A549 (cell line): ENCODE data around the gene ATG5. TPM values are rescaled to one million over a fixed set of nuclear protein-coding genes. Genes with fewer than 3 reads are reported as not detected.

ENCODE experiments used
- ATAC-seq, 2 experiments: fragments of 200-7000 bp in 1 of 2; fragments of >200 bp in 1 of 2; cut with Nextera tagmentation in 1 of 2; cut with Tn5 transposase in 1 of 2; 3 replicates each; pipeline versions ENCODE4 v1.8.0 to v1.9.1; 2018 to 2020; ENCODE audit warnings: mild to moderate bottlenecking in 1 of 2, moderate library complexity in 1 of 2
- CTCF ChIA-PET: fragments of 300-600 bp; sonication (Branson Sonifier 250); formaldehyde crosslinking; extraction: SDS; loops from one replicate; lab custom pipeline; 2021; ENCODE audit warnings: antibody characterized with exemption, inconsistent platforms; lab: Yijun Ruan, JAX
- POLR2A ChIA-PET: fragments of 350-600 bp; formaldehyde crosslinking; extraction: SDS; loops from one replicate; lab custom pipeline; 2021; ENCODE audit warnings: antibody characterized with exemption, inconsistent platforms; lab: Yijun Ruan, JAX
- DNase-seq, 2 experiments: peaks; one replicate each; pipeline versions ENCODE4 v3.0.0 to v3.0.0-alpha.2; 2011 to 2016; ENCODE audit warnings: low read depth in 1 of 2, low spot score in 1 of 2
- FAIRE-seq: peaks from 2 replicates; lab custom pipeline; 2011; peaks lifted over from hg19 to GRCh38; lab: Jason Lieb, UNC
- H3K27ac ChIP-seq, 2 experiments: fragments of >200 bp; sonication (Bioruptor Twin); formaldehyde crosslinking; 3 replicates each; pipeline ENCODE4 v1.5.1; 2016 to 2017
- H3K4me1 ChIP-seq: fragments of >200 bp; sonication (Bioruptor Twin); formaldehyde crosslinking; 3 replicates; pipeline ENCODE4 v1.6.1; 2016
- H3K4me2 ChIP-seq: fragments of >200 bp; sonication (Bioruptor Twin); formaldehyde crosslinking; 3 replicates; pipeline ENCODE4 v1.6.1; 2016
- H3K4me3 ChIP-seq: fragments of >200 bp; sonication (Bioruptor Twin); formaldehyde crosslinking; 3 replicates; pipeline ENCODE4 v1.5.1; 2016
- H3K9me3 ChIP-seq: fragments of >200 bp; sonication (Bioruptor Twin); formaldehyde crosslinking; 3 replicates; pipeline ENCODE4 v1.6.1; 2016
- CBX2 ChIP-seq: fragments of 200-600 bp; sonication (generic); IDR thresholded peaks from 2 replicates; pipeline ENCODE4 v1.6.1; 2016; ENCODE audit warnings: low read depth, mild to moderate bottlenecking, borderline replicate concordance
- CEBPB ChIP-seq, 2 experiments: fragments of >200 bp in 1 of 2; sonication (Bioruptor Twin) in 1 of 2; formaldehyde crosslinking in 1 of 2; IDR thresholded peaks; 2 replicates each; pipeline ENCODE4 v1.6.1; 2012 to 2016
- EHF ChIP-seq: fragments of 250-450 bp; sonication (Bioruptor Pico); IDR thresholded peaks from 2 replicates; pipeline ENCODE4 v1.5.0; 2020; ENCODE audit warnings: mild to moderate bottlenecking
- EP300 ChIP-seq, 2 experiments: fragments of >200 bp; sonication (Bioruptor Twin); formaldehyde crosslinking; IDR thresholded peaks; 2 replicates in 1 of 2; 3 replicates in 1 of 2; pipeline ENCODE4 v1.6.1; 2016 to 2017
- ESRRA ChIP-seq: fragments of 150-350 bp; IDR thresholded peaks from 2 replicates; pipeline ENCODE4 v1.6.1; 2014; ENCODE audit warnings: mild to moderate bottlenecking, low read length, borderline replicate concordance
- FOXS1 ChIP-seq: fragments of 250-450 bp; sonication (Bioruptor Pico); IDR thresholded peaks from 2 replicates; pipeline ENCODE4 v1.5.0; 2020; ENCODE audit warnings: mild to moderate bottlenecking, moderate library complexity
- HEYL ChIP-seq: fragments of 250-450 bp; sonication (Bioruptor Pico); IDR thresholded peaks from 2 replicates; pipeline ENCODE4 v1.8.0; 2021; ENCODE audit warnings: mild to moderate bottlenecking, moderate library complexity
- HOXA7 ChIP-seq: fragments of 250-450 bp; sonication (Bioruptor Pico); IDR thresholded peaks from 2 replicates; pipeline ENCODE4 v1.5.0; 2020; ENCODE audit warnings: mild to moderate bottlenecking, moderate library complexity
- HOXB13 ChIP-seq: fragments of 250-450 bp; sonication (Bioruptor Pico); IDR thresholded peaks from 2 replicates; pipeline ENCODE4 v1.5.0; 2020; ENCODE audit warnings: low read depth, mild to moderate bottlenecking, moderate library complexity
- JUN ChIP-seq, 2 experiments: fragments of >200 bp; sonication (Bioruptor Twin); formaldehyde crosslinking; IDR thresholded peaks; 2 replicates in 1 of 2; 3 replicates in 1 of 2; pipeline ENCODE4 v1.6.1; 2016 to 2017
- JUNB ChIP-seq: fragments of >200 bp; sonication (Bioruptor Twin); formaldehyde crosslinking; IDR thresholded peaks from 2 replicates; pipeline ENCODE4 v1.6.1; 2016
- KDM1A ChIP-seq: fragments of 200-600 bp; sonication (generic); IDR thresholded peaks from 2 replicates; pipeline ENCODE4 v1.6.1; 2016; ENCODE audit warnings: low read depth, mild to moderate bottlenecking
- NFE2L2 ChIP-seq: fragments of 150-350 bp; conservative IDR thresholded peaks from 2 replicates; pipeline ENCODE4 v1.6.1; 2014; ENCODE audit warnings: low read length
- PHF8 ChIP-seq: fragments of 200-600 bp; sonication (generic); IDR thresholded peaks from 2 replicates; pipeline ENCODE4 v1.6.1; 2016; ENCODE audit warnings: low read depth, mild to moderate bottlenecking, antibody characterized with exemption, moderate library complexity, borderline replicate concordance
- POLR2A ChIP-seq: IDR thresholded peaks from 2 replicates; pipeline ENCODE4 v1.6.1; 2012; ENCODE audit warnings: mild to moderate bottlenecking, low read length
- SMC3 ChIP-seq: fragments of >200 bp; sonication (Bioruptor Twin); formaldehyde crosslinking; IDR thresholded peaks from 3 replicates; pipeline ENCODE4 v1.6.1; 2018; ENCODE audit warnings: inconsistent platforms
- TP53 ChIP-seq: fragments of 250-450 bp; sonication (Bioruptor Pico); IDR thresholded peaks from 2 replicates; pipeline ENCODE4 v1.5.0; 2021; ENCODE audit warnings: mild to moderate bottlenecking, moderate library complexity
- ZFP36 ChIP-seq: fragments of 450-650 bp; IDR thresholded peaks from 2 replicates; pipeline ENCODE4 v1.6.1; 2014; ENCODE audit warnings: borderline replicate concordance; ENCODE audit not compliant: partially characterized antibody
- ZSCAN20 ChIP-seq: fragments of 250-450 bp; sonication (Bioruptor Pico); IDR thresholded peaks from 2 replicates; pipeline ENCODE4 v1.8.0; 2022; ENCODE audit warnings: mild to moderate bottlenecking, moderate library complexity
- WGBS: methylation state at CpG from one replicate; pipeline ENCODE4 v1.1.6; 2017; ENCODE audit errors: missing lambda C conversion rate; 5-methylcytosine and 5-hydroxymethylcytosine counted together
- polyA plus RNA-seq, 4 experiments: library from polyadenylated mRNA; depleted of rRNA in 3 of 4; stranded (reverse); fragments of >200 nt; fragmentation: RNase III in 1 of 4; extraction: RNeasy Plus Mini Kit Qiagen cat#74134 plus additional on column Dnase treatment in 1 of 4; gene quantifications; 2 replicates in 3 of 4; 3 replicates in 1 of 4; pipeline ENCODE4 v1.2.3, GENCODE V29; 2011 to 2017
- TF ChIP-seq, protein P1 (sequence below): fragments of >200 bp; sonication (Bioruptor Twin); formaldehyde crosslinking; IDR thresholded peaks from 2 replicates; pipeline ENCODE4 v1.6.1; 2016
- TF ChIP-seq, protein P2 (sequence below): IDR thresholded peaks from 2 replicates; pipeline ENCODE4 v1.6.1; 2012
- TF ChIP-seq, protein P3 (sequence below): IDR thresholded peaks from 2 replicates; pipeline ENCODE4 v1.6.1; 2012; ENCODE audit warnings: low read depth, borderline replicate concordance
- TF ChIP-seq, protein P4 (sequence below): fragments of 250-450 bp; sonication (Bioruptor Pico); IDR thresholded peaks from 2 replicates; pipeline ENCODE4 v1.5.0; 2021; ENCODE audit warnings: mild to moderate bottlenecking, moderate library complexity, borderline replicate concordance

ATG5 gene
- polyA plus RNA-seq, 2 of the 4 experiments (the other 2 are of a cell fraction) = 26.6 to 53.5 TPM

DNA sequence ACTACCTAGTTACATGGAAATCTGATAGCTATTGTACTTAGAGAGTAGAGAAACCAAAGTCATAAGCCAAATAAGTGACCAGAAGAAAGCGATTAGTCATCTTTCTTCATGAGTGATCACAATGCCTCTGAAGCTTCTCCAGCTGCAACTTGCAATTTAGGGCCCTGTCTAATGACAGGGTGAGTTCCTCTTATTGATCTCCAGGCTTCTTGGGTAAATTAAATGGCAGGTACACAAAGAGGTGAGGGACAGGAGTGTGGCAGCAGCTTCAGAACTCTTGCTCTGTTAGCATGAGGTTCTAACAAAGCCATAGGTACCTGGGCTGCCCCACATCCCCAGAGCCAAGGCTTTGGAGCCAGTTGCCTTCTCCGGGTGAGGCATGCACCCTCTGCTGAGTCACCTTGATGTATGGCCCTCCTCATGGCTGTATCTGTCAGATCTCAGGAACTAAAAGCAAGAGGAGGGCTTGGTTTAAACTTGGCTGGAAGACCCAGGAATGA lies 178.7 kb downstream of the ATG5 start (continued):
- TF ChIP-seq CEBPB (IDR thresholded peaks at IDR 0.05) (no peak), HEYL (CRISPR knock-in tag) (no peak), ZFP36 (no peak)

DNA sequence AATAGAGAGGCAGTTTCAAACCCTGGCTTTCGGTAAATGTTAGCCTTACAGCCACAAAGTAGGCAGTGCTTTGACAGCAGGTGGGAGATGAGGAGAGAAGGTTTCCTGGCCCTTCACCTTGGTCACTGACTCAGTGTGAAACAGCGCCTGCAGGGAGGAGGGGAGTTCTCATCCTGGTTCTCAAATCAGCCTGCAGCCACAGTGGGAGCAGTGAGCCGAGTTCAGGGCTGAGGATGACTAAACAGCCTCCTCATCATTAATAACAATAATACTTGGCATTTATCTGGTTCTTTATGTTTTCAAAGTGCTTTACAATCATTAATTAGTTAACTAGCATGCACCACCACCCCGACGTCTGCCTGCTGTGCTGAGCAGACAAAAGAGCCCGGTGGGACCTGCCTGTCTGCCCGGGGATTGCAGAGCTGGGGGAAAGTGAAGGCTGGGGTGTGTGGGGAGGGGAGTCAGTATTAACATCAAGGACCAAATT lies 179.8 kb downstream of the ATG5 start:
- WGBS = 87% methylated on average over 7 of the region's 7 CpGs

DNA sequence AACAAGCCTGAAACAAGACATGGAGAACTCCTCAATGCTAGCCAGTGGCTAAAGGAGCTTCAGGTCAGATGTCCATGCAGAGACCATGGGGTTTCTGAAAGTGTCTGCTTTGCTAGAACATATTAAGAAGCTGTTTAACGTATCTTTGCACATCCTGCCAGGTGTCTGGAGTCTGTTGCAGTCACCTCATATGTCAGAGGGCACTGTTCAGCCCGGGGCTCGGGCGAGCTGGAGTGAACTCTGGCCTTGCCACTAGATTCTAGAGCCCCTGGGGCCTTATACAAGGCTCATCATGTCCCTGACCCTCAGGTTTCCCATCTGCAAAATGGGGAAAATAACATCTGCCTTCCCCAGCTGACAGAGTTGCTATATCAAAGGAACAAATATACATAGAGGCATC lies 180.4 kb downstream of the ATG5 start:
- TF ChIP-seq CBX2 = no peak
- TF ChIP-seq HOXB13 (CRISPR knock-in tag) = no peak
- TF ChIP-seq, protein P1, sequence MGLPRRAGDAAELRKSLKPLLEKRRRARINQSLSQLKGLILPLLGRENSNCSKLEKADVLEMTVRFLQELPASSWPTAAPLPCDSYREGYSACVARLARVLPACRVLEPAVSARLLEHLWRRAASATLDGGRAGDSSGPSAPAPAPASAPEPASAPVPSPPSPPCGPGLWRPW = no peak
- TF ChIP-seq TP53 = no peak
- no peak for TF ChIP-seq ESRRA
- TF ChIP-seq, protein P2, sequence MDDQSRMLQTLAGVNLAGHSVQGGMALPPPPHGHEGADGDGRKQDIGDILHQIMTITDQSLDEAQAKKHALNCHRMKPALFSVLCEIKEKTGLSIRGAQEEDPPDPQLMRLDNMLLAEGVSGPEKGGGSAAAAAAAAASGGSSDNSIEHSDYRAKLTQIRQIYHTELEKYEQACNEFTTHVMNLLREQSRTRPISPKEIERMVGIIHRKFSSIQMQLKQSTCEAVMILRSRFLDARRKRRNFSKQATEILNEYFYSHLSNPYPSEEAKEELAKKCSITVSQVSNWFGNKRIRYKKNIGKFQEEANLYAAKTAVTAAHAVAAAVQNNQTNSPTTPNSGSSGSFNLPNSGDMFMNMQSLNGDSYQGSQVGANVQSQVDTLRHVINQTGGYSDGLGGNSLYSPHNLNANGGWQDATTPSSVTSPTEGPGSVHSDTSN = no peak
- no peak for TF ChIP-seq FOXS1 (CRISPR knock-in tag)
- TF ChIP-seq EHF (CRISPR knock-in tag) = no peak
- TF ChIP-seq, protein P3, sequence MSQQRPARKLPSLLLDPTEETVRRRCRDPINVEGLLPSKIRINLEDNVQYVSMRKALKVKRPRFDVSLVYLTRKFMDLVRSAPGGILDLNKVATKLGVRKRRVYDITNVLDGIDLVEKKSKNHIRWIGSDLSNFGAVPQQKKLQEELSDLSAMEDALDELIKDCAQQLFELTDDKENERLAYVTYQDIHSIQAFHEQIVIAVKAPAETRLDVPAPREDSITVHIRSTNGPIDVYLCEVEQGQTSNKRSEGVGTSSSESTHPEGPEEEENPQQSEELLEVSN = no peak
- no peak for TF ChIP-seq PHF8
- TF ChIP-seq KDM1A = no peak
- no peak for TF ChIP-seq JUN (IDR thresholded peaks at IDR 0.05)
- TF ChIP-seq JUNB = no peak
- TF ChIP-seq HEYL (CRISPR knock-in tag) = no peak
- TF ChIP-seq HOXA7 (CRISPR knock-in tag) = no peak
- ATAC-seq (no peak), FAIRE-seq (no peak), DNase-seq (no peak)
- Histone ChIP-seq H3K27ac (no peak overlapping the region), H3K4me1 (peaks cover 5% of the 10 kb centered on the region; the same call in 1 of the 3 replicates), H3K9me3 (no peaks in the 10 kb centered on the region), H3K4me2 (no peak overlapping the region), H3K4me3 (no peak overlapping the region)
- WGBS = 90% methylated on average over 1 of the region's 4 CpGs
- CTCF ChIA-PET = no interaction called here
- POLR2A ChIA-PET = no interaction called here

More for the DNA sequence above, 179.8 kb downstream of the ATG5 start:
- CTCF ChIA-PET = interaction anchor here (1.0 kb wide), 1 partner anchor 9 kb away, joined by 3 read pairs; no protein-coding TSS in a partner anchor
- no peak overlapping the region for H3K27ac ChIP-seq
- no peak overlapping the region for H3K4me2 ChIP-seq
- TF ChIP-seq EP300 (IDR thresholded peaks at IDR 0.05) (no peak), POLR2A (no peak)
- FAIRE-seq (no peak), ATAC-seq (no peak), DNase-seq (no peak)
- POLR2A ChIA-PET = no interaction called here
- H3K4me3 ChIP-seq = no peak overlapping the region
- peaks cover 5% of the 10 kb centered on the region; the same call in 1 of the 3 replicates for H3K4me1 ChIP-seq
- no peaks in the 10 kb centered on the region for H3K9me3 ChIP-seq

DNA sequence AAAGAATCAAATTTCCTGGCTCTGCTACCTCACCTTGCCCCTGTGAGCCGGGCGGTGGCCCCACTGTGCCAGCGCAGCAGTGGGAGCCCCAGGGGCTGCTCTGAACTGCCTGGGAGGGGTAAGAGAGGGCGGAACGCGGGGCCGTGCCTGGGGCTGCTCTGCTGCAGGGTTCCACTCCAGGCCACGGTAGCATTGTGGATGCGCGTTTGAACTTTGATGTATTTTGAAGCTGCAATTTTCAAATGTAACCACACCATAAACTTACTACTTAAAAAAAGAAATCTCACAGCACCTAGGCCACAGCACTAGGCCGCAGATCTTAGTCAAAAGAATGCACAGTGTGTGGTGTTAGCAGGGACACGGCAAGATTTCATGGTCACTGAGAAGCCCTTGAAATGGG lies 181.9 kb downstream of the ATG5 start:
- DNase-seq (no peak), ATAC-seq (no peak), FAIRE-seq (no peak)
- Histone ChIP-seq H3K4me2 (no peak overlapping the region), H3K27ac (no peak overlapping the region), H3K4me1 (peaks cover 5% of the 10 kb centered on the region; the same call in 1 of the 3 replicates), H3K4me3 (no peak overlapping the region), H3K9me3 (no peaks in the 10 kb centered on the region)
- CTCF ChIA-PET = interaction anchor here (1.6 kb wide), 1 partner anchor 13 kb away, joined by 3 read pairs; no protein-coding TSS in a partner anchor
- 93% methylated on average over 12 of the region's 12 CpGs for WGBS
- TF ChIP-seq ZSCAN20 (CRISPR knock-in tag) (no peak), NFE2L2 (no peak), SMC3 (no peak)
- TF ChIP-seq, protein P4, sequence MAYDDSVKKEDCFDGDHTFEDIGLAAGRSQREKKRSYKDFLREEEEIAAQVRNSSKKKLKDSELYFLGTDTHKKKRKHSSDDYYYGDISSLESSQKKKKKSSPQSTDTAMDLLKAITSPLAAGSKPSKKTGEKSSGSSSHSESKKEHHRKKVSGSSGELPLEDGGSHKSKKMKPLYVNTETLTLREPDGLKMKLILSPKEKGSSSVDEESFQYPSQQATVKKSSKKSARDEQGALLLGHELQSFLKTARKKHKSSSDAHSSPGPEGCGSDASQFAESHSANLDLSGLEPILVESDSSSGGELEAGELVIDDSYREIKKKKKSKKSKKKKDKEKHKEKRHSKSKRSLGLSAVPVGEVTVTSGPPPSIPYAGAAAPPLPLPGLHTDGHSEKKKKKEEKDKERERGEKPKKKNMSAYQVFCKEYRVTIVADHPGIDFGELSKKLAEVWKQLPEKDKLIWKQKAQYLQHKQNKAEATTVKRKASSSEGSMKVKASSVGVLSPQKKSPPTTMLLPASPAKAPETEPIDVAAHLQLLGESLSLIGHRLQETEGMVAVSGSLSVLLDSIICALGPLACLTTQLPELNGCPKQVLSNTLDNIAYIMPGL (CRISPR knock-in tag) = no peak
- POLR2A ChIA-PET = no interaction called here
